DND-41 (cell line): ENCODE results near the gene TEX51.

Experiments used
- ATAC-seq: fragments of 200-7000 bp; cut with Tn5 transposase; 3 replicates; pipeline ENCODE4 v1.9.1; 2021; ENCODE audit warnings: low read depth; ENCODE audit not compliant: insufficient read depth
- DNase-seq: peaks from one replicate; pipeline ENCODE4 v3.0.0-alpha.2; 2020
- H2AFZ ChIP-seq: 2 replicates; pipeline ENCODE4 v1.6.0; 2012; ENCODE audit warnings: low read depth, low read length
- H3K27ac ChIP-seq: 2 replicates; pipeline ENCODE4 v1.5.1; 2012; ENCODE audit warnings: low read length, inconsistent platforms
- H3K27me3 ChIP-seq: fragments of 200-600 bp; sonication (generic); 2 replicates; pipeline ENCODE4 v1.6.0; 2012; ENCODE audit warnings: low read length, mild to moderate bottlenecking, inconsistent platforms; ENCODE audit not compliant: insufficient read depth, poor library complexity
- H3K36me3 ChIP-seq: 2 replicates; pipeline ENCODE4 v1.5.1; 2012; ENCODE audit warnings: low read length, inconsistent platforms; ENCODE audit not compliant: insufficient read depth
- H3K4me1 ChIP-seq: 2 replicates; pipeline ENCODE4 v1.5.1; 2012; ENCODE audit warnings: mild to moderate bottlenecking, low read length; ENCODE audit not compliant: insufficient read depth
- H3K4me2 ChIP-seq: 2 replicates; pipeline ENCODE4 v1.6.0; 2012; ENCODE audit warnings: mild to moderate bottlenecking, moderate library complexity, low read length, inconsistent platforms; ENCODE audit not compliant: insufficient read depth
- H3K4me3 ChIP-seq, 2 experiments: fragments of 200-600 bp in 1 of 2; shearing (Covaris generic) in 1 of 2; 2 replicates each; pipeline ENCODE4 v1.5.1; 2012 to 2016; ENCODE audit warnings: inconsistent platforms in 2 of 2, low read length in 2 of 2, mild to moderate bottlenecking in 2 of 2, low read depth in 1 of 2, moderate library complexity in 1 of 2
- H3K79me2 ChIP-seq: 2 replicates; pipeline ENCODE4 v1.6.0; 2012; ENCODE audit warnings: low read length, inconsistent platforms; ENCODE audit not compliant: insufficient read depth
- H3K9ac ChIP-seq: 2 replicates; pipeline ENCODE4 v1.6.0; 2012; ENCODE audit warnings: low read depth, mild to moderate bottlenecking, inconsistent platforms, low read length, moderate library complexity
- H3K9me3 ChIP-seq: 2 replicates; pipeline ENCODE4 v1.5.1; 2012; ENCODE audit warnings: low read length, moderate library complexity, mild to moderate bottlenecking, inconsistent platforms; ENCODE audit not compliant: insufficient read depth, severe bottlenecking
- H4K20me1 ChIP-seq: 2 replicates; pipeline ENCODE4 v1.6.0; 2012; ENCODE audit warnings: low read length; ENCODE audit not compliant: insufficient read depth
- CTCF ChIP-seq: IDR thresholded peaks from 2 replicates; pipeline ENCODE4 v1.5.1; 2012; ENCODE audit warnings: borderline replicate concordance, low read length, moderate library complexity, mild to moderate bottlenecking; ENCODE audit not compliant: poor library complexity, severe bottlenecking; ENCODE audit errors: extremely low read depth
- EZH2 ChIP-seq: IDR thresholded peaks from 3 replicates; pipeline ENCODE4 v1.6.1; 2012; ENCODE audit warnings: borderline replicate concordance, low read depth, mild to moderate bottlenecking, moderate library complexity, low read length, inconsistent platforms; ENCODE audit not compliant: severe bottlenecking

The TEX51 gene

GRCh38 chr2:126896471-126896870 is 2.2 kb upstream of the TEX51 start:
- no peak overlapping the region for H3K9ac ChIP-seq

GRCh38 chr2:126899616-126900185 is 1.0 kb downstream of the TEX51 start:
- H3K27ac ChIP-seq: no peak overlapping the region
- H3K36me3 ChIP-seq: no peaks in the 10 kb centered on the region
- ATAC-seq (no peak), DNase-seq (no peak)
- H3K27me3 ChIP-seq: peaks cover 3% of the 10 kb centered on the region
- no peaks in the 10 kb centered on the region for H3K4me1 ChIP-seq
- H3K79me2 ChIP-seq: no peaks in the 10 kb centered on the region
- no peaks in the 10 kb centered on the region for H3K9me3 ChIP-seq
- TF ChIP-seq EZH2: no peak
- no peak for TF ChIP-seq CTCF
- H3K4me2 ChIP-seq: no peak overlapping the region
- H3K9ac ChIP-seq: no peak overlapping the region
- H4K20me1 ChIP-seq: no peaks in the 10 kb centered on the region
- no peak overlapping the region for H2AFZ ChIP-seq
- H3K4me3 ChIP-seq: no peak overlapping the region

More at GRCh38 chr2:126896471-126896870, 2.2 kb upstream of the TEX51 start:
- Histone ChIP-seq H2AFZ (no peak overlapping the region), H3K4me3 (no peak overlapping the region), H3K36me3 (no peaks in the 10 kb centered on the region), H3K79me2 (no peaks in the 10 kb centered on the region), H3K4me1 (no peaks in the 10 kb centered on the region), H3K27ac (no peak overlapping the region), H3K4me2 (no peak overlapping the region), H4K20me1 (no peaks in the 10 kb centered on the region), H3K9me3 (no peaks in the 10 kb centered on the region), H3K27me3 (peaks cover 3% of the 10 kb centered on the region)
- DNase-seq (no peak), ATAC-seq (no peak)
- TF ChIP-seq EZH2 (no peak), CTCF (no peak)

- no peak for TF ChIP-seq CTCF
- TF ChIP-seq EZH2: no peak
Measured at GRCh38 chr2:126900646-126901319, 2.1 kb downstream of the TEX51 start.

More at GRCh38 chr2:126900646-126901319, 2.1 kb downstream of the TEX51 start:
- Histone ChIP-seq H3K27me3 (no peaks in the 10 kb centered on the region), H3K27ac (no peak overlapping the region), H3K9ac (no peak overlapping the region), H3K4me1 (no peaks in the 10 kb centered on the region), H3K36me3 (no peaks in the 10 kb centered on the region), H3K79me2 (no peaks in the 10 kb centered on the region), H3K4me3 (no peak overlapping the region), H3K9me3 (no peaks in the 10 kb centered on the region), H2AFZ (no peak overlapping the region), H4K20me1 (no peaks in the 10 kb centered on the region), H3K4me2 (no peak overlapping the region)
- no peak for ATAC-seq
- DNase-seq: no peak
